Stimulated activated CD8-positive, alpha-beta memory T cell treated with anti-CD3 and anti-CD28 coated beads, Interleukin-4, amount 100 ng/mL, for 48 hours (primary cell): ENCODE results near the gene THAP7.

Experiments
- DNase-seq: peaks from one replicate; pipeline ENCODE4 v3.0.0-alpha.2; 2020

THAP7 gene

DNA sequence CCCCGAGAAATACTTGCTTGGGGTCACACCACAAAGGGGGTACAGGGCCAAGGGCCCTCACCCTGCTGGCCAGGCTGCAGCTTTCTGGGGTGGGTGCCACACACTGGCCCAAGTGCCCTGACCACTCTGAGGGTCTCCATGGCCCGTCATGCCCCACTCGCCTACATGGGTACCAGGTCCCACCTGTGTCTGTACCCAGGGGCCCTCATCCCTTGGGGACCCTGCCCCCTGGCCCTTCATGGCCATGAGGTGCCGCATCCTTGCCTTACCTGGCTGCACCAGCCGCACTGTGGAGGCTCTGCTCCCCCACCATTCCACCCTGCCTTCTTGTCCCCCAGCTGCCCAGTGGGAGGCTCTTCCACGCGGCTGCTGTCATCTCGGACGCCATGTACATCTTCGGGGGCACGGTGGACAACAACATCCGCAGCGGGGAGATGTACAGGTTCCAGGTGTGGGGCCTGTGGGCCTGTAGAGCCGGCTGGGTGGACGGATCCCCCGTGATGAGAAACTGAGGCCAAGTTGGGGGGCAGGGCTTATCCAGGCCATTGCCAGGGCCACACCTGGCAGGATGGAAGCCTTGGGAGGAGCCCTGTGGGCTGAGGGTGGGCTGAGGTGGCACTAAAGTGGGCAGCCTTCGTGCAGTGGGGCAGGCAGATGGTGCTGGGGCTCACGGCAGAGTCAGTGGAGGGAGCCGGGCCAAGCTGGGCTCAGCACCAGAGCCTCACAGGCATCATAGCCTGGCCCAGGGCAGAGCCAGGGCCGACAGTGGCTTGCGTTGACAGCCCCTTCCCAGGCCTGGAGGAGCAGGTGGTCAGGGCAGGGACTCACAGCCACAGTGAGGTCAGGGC, 9.2 kb downstream of the THAP7 start:
- DNase-seq = no peak

GRCh38 chr22:20992056-20992442, 9.9 kb downstream of the THAP7 start:
- no peak for DNase-seq

DNA sequence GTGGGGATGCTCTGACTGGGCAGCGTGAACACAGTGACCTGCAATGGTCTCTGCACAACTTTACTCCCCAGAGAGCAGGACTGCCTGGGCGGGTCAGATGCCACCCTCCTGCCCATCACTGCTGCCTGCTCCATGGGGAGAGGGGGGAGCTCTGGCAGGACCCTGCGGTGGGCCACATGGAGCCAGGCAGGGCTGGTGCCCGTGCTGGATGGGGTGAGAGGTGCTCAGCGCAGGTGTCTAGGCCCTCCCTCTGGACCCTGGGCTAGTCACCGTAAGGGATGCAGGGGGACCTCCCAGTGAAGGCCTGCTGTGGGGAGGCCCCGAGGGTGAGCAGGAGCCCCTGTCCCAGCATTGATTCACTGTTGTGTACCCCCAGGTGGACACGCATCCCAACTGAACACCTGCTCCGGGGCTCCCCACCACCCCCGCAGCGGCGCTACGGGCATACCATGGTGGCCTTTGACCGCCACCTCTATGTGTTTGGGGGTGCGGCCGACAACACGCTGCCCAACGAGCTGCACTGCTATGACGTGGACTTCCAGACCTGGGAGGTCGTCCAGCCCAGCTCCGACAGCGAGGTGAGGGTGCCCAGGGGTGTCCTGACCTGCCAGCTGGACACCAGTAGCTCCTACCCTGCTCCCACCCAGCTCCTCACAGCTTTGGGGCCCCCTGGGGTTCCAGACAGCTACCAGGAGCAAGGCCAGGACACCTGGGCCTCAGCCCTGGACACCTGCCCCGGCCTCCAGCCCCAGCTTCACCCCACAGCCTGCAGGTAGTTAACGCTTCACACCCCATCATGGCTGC, 10.5 kb downstream of the THAP7 start:
- DNase-seq = no peak

GRCh38 chr22:20990184-20991180, 11.4 kb downstream of the THAP7 start:
- DNase-seq = no peak

GRCh38 chr22:20989323-20990138, 12.4 kb downstream of the THAP7 start:
- no peak for DNase-seq

- no peak for DNase-seq
Measured at GRCh38 chr22:20988573-20989322, 13.2 kb downstream of the THAP7 start.

GRCh38 chr22:20987375-20987774, 14.5 kb downstream of the THAP7 start:
- DNase-seq = no peak

GRCh38 chr22:20986365-20986764, 15.6 kb downstream of the THAP7 start:
- DNase-seq = no peak

DNA sequence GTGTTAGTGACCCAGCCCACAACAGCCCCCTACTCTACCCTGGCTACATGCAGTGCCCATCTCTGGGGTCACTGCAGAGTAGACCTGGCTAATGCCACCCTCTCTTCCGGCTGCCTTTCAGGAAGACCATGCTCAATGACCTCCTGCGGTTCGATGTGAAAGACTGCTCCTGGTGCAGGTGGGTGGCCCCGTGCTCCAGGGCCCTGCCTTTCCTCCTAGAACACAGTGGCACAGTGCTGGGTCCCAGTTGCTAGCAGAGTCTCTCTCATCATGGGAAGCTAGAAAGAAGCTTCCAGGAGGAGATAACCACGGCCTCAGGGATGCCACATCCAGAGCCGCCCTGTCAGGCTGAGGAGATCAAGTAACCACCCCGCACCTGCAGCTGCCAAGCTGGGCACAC, 16.2 kb downstream of the THAP7 start:
- DNase-seq = no peak

- DNase-seq = no peak
Measured at GRCh38 chr22:20983081-20983771, 18.7 kb downstream of the THAP7 start.

- no peak for DNase-seq
Measured at GRCh38 chr22:20982563-20982882, 19.4 kb downstream of the THAP7 start.

DNA sequence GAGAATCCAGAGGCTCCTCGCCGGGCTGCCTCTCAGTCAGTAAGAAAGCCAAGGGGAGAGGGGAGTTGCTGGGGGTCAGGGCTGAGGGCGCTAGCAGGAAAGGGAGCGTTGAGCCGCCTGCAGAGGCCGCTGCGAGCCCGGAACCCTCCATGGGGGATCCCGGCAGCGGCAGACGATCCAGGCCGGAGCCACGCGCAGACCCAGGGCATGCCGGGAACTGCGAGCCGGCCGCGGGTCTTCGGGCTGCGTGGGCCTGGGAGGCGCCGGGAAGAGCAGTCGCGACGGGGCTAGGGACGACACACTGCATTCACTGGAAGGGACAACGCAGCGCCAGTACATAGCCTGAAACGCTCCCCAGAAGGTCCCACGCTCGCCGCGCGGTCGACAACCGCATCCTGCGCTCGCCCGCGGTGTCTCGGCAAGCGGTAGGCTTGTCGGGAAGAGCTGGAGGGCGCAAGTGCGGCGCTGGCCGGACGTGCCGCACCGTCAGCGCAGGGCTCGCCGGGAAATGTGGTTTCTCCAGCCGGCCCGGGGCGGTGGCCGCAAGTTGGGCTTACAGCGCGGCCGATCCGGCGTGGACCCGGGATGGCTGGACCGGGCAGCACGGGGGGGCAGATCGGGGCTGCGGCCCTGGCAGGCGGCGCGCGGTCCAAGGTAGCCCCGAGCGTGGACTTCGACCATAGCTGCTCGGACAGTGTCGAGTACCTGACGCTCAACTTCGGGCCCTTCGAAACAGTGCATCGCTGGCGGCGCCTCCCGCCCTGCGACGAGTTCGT, 19.9 kb downstream of the THAP7 start, which contains the start of gene LZTR1:
Gene LZTR1 (plus strand): TSS at position 511 of the 776 bp plus-strand sequence. CDS start 75 bp downstream, at position 586.
- peak; percentile 81 for DNase-seq

DNA sequence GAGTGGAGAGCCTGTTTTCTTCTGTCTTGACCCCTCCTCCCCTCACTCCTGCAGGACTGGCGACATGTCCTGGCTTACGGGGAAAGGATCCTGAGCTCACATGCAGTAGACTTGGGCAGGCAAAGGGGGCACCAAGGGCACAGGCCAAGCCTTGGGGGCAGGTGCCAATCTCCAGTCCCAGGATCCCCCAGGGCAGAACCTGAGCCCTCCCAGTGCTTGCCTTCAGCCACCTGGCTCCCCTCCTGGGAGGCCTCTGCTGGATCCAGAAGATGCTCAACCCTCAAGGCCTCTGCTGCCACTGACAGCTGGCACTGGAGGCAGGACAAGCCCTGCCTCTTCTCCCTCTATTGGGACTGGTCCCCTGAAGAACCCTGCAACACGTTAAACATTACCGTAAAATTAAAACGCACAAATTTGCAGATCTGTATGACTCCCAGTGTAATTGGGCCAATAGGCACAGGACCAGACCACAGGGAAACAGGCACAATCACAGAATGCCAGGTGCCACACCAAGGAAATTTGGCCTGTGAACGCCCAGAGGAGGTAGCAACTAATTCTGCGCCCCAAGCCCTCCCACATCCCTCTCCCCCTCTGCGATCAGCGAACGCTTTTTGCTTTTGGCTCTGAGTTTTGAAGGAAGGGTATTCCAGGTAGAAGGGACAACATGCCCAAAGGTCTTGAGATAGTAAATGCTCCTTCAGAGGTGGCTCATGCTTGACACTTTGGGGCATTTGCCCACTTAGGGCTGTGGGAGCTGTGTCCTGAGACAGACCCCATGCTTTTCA, 20.8 kb downstream of the THAP7 start:
- no peak for DNase-seq

GRCh38 chr22:20980523-20980922, 21.4 kb downstream of the THAP7 start:
- DNase-seq = no peak

GRCh38 chr22:20979940-20980453, 21.9 kb downstream of the THAP7 start:
- no peak for DNase-seq

GRCh38 chr22:20979243-20979809, 22.6 kb downstream of the THAP7 start:
- peak; percentile 77 for DNase-seq

GRCh38 chr22:20978419-20978818, 23.5 kb downstream of the THAP7 start:
- DNase-seq = no peak

- no peak for DNase-seq
Measured at GRCh38 chr22:20977516-20978170, 24.3 kb downstream of the THAP7 start.
